Tibial artery (tissue), 4 donors: ENCODE measurements around the gene WDR5.

Experiments used
- DNase-seq, 2 donors: peaks; one replicate each; pipeline ENCODE4 v3.0.0-alpha.2; 2019
- H3K27ac ChIP-seq, 2 donors: fragments of 200-600 bp; sonication (generic) in 1 of 2; 1 replicate in 1 of 2; 2 replicates in 1 of 2; pipeline ENCODE4 v1.5.1; 2018 to 2019; ENCODE audit warnings: mild to moderate bottlenecking in 1 of 2
- H3K27me3 ChIP-seq, 2 donors: fragments of 200-600 bp; sonication (generic) in 1 of 2; one replicate each; pipeline versions ENCODE4 v1.5.1 to v1.6.0; 2016 to 2019
- H3K36me3 ChIP-seq, 3 donors: fragments of 200-600 bp; sonication (generic) in 2 of 3; one replicate each; pipeline ENCODE4 v1.5.1; 2016 to 2019; ENCODE audit warnings: mild to moderate bottlenecking in 2 of 3
- H3K4me1 ChIP-seq, 4 donors: fragments of 200-600 bp; sonication (generic) in 2 of 4; 1 replicate in 3 of 4; 2 replicates in 1 of 4; pipeline ENCODE4 v1.5.1; 2016 to 2019
- H3K4me3 ChIP-seq, 2 donors: fragments of 200-600 bp; sonication (generic) in 1 of 2; 1 replicate in 1 of 2; 2 replicates in 1 of 2; pipeline ENCODE4 v1.5.1; 2018 to 2019; ENCODE audit warnings: mild to moderate bottlenecking in 2 of 2
- H3K9me3 ChIP-seq, 3 donors: fragments of 200-600 bp; sonication (generic) in 1 of 3; one replicate each; pipeline ENCODE4 v1.5.1; 2016 to 2019
- intact Hi-C: fragments of 100-400 bp; cut with DNase I; formaldehyde crosslinking; loops from one replicate; pipeline ENCODE4 v1.15.0; 2023; ENCODE audit warnings: low total_unique reads
- TF ChIP-seq, protein P1 (sequence below), 2 experiments: fragments of 200-600 bp in 1 of 2; fragments of 450-650 bp in 1 of 2; IDR thresholded peaks; one replicate each; pipeline ENCODE4 v1.5.1; 2017 to 2019; ENCODE audit warnings: antibody characterized with exemption in 2 of 2, mild to moderate bottlenecking in 1 of 2, moderate library complexity in 1 of 2

Gene WDR5

DNA sequence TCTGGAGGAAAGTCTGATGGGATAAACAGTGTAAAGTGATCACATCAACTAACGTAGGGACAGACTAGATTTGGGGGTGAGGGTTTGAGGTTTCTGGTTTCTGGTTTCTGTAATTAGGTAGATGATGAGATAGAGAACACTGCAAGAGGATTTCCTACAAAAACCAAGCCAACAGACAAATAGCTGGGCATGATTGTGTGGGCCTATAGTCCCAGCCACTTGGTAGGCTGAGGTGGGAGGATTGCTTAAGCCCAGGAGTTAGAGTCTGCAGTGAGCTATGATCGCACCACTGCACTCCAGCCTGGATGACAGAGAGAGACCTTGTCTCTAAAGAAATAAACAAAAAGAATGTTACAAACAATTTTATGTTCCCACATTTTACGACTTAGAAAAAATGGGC lies 62.9 kb downstream of the WDR5 start:
- TF ChIP-seq, protein P1, sequence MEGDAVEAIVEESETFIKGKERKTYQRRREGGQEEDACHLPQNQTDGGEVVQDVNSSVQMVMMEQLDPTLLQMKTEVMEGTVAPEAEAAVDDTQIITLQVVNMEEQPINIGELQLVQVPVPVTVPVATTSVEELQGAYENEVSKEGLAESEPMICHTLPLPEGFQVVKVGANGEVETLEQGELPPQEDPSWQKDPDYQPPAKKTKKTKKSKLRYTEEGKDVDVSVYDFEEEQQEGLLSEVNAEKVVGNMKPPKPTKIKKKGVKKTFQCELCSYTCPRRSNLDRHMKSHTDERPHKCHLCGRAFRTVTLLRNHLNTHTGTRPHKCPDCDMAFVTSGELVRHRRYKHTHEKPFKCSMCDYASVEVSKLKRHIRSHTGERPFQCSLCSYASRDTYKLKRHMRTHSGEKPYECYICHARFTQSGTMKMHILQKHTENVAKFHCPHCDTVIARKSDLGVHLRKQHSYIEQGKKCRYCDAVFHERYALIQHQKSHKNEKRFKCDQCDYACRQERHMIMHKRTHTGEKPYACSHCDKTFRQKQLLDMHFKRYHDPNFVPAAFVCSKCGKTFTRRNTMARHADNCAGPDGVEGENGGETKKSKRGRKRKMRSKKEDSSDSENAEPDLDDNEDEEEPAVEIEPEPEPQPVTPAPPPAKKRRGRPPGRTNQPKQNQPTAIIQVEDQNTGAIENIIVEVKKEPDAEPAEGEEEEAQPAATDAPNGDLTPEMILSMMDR (IDR thresholded peaks at IDR 0.05): no peak
- no peak overlapping the region for H3K27ac ChIP-seq
- no peak overlapping the region for H3K4me3 ChIP-seq
- no peak for DNase-seq
- intact Hi-C loops: no loop called here
- no peaks in the 10 kb centered on the region for H3K4me1 ChIP-seq
- peaks cover 0 to 30% (median 7%) of the 10 kb centered on the region in 3 donors for H3K9me3 ChIP-seq
- H3K36me3 ChIP-seq: peaks cover 0 to 3% (median 0%) of the 10 kb centered on the region in 3 donors
- H3K27me3 ChIP-seq: peaks cover 0 to 20% of the 10 kb centered on the region in 2 donors

DNA sequence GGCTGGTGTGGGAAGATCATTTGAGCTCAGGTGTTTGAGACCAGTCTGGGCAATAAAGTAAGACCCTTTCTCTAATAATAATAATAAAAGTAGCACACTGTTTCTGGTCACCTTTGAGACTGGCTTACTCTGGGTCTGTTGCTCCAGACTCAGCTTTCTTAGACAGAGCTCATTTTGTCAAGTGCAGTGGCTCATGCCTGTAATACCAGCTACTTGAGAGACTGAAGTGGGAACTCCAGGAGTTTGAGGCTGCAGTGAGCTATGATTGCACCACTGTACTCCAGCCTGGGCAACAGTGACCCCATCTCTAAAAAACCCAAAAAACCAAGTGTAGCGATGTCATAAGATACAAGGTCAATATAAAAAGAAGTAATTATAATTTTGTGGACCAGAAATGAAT lies 64.8 kb downstream of the WDR5 start:
- DNase-seq: no peak

DNA sequence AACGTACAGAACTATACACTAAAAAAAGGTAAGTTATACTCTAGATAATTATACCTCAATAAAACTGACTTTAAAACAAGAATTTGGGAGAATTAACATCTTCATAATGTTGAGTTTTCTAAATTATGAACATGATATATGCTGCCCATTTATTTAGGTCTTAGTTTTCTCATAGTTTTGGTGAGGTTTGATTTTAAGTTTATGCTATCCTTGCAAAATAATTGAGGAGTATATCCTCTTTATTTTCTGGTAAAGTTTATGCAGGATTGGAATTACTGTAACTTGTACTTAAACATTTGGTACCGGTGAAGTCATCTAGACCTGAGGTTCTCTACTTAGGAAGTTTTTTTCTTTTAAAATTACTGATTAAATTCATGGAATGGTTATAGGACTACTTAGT lies 67.3 kb downstream of the WDR5 start:
- H3K4me1 ChIP-seq: no peaks in the 10 kb centered on the region
- intact Hi-C loops: no loop called here
- DNase-seq: no peak
- TF ChIP-seq, protein P1 (IDR thresholded peaks at IDR 0.05): no peak
- H3K27ac ChIP-seq: no peak overlapping the region
- H3K4me3 ChIP-seq: no peak overlapping the region
- H3K9me3 ChIP-seq: peaks cover 0 to 35% (median 16%) of the 10 kb centered on the region in 3 donors
- peaks cover 0 to 16% of the 10 kb centered on the region in 2 donors for H3K27me3 ChIP-seq
- peaks cover 0 to 3% (median 0%) of the 10 kb centered on the region in 3 donors for H3K36me3 ChIP-seq

More for the DNA sequence above, 64.8 kb downstream of the WDR5 start:
- Histone ChIP-seq H3K4me1 (no peaks in the 10 kb centered on the region), H3K27ac (no peak overlapping the region), H3K27me3 (peaks cover 0 to 20% of the 10 kb centered on the region in 2 donors), H3K9me3 (peaks cover 0 to 35% (median 16%) of the 10 kb centered on the region in 3 donors), H3K4me3 (no peak overlapping the region), H3K36me3 (peaks cover 0 to 3% (median 0%) of the 10 kb centered on the region in 3 donors)
- TF ChIP-seq, protein P1 (IDR thresholded peaks at IDR 0.05): no peak
- intact Hi-C loops: no loop called here

DNA sequence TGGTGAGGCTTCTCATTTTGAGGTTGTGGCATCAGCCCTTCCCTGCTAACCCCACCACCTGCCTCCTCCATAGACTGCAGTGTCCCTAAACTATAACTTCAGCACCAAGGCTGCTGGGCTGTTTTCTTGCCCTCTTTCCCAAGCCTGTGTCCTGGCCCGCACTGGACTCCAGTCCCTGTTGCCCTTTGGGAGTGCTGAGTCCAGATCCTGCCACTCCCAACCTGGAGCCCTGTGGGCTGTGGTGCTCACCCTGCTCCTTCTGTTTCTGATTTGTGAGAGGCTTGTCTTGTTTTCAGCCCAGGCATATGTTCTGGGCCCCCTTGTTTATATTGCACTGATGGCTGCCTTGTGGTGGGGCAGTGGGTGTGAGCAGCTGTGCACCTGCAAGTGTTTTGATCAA lies 68.2 kb downstream of the WDR5 start:
- no peak overlapping the region for H3K27ac ChIP-seq
- TF ChIP-seq, protein P1 (IDR thresholded peaks at IDR 0.05): no peak
- H3K27me3 ChIP-seq: peaks cover 0 to 16% of the 10 kb centered on the region in 2 donors
- no peak overlapping the region for H3K4me3 ChIP-seq
- peaks cover 0 to 35% (median 16%) of the 10 kb centered on the region in 3 donors for H3K9me3 ChIP-seq
- no peaks in the 10 kb centered on the region for H3K4me1 ChIP-seq
- intact Hi-C loops: no loop called here
- no peak for DNase-seq
- H3K36me3 ChIP-seq: peaks cover 0 to 3% (median 0%) of the 10 kb centered on the region in 3 donors

DNA sequence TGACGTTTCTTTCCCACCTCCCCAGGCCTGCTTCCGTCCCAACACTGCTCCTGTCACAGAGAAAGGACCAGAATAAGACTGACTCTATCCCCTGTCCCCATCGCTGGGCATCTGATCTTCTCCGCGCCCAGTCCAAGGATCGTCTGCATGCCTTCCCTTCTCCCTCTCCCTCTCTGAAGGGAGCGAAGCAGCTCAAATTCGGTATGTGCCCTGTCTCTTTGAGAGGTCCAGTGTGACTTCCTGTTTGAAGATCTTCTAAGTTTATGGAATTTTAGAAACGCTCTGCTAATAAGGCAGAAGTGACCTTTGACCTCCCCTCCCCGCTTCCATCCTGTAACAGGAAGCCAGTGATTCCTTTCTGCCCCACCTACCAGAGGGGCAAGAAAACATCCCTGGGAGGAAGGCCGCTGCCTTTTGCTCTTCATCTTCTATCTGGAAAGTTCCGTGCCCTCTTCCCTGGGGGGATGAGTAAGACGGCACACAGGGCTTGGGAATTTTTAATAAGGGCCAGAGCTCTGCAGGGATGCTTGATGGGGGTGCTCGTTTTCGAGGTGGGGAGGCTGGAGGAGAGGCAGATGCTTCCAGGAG lies 69.2 kb downstream of the WDR5 start:
- DNase-seq: no peak
- no peak overlapping the region for H3K4me3 ChIP-seq
- peaks cover 0 to under 1% (median 0%) of the 10 kb centered on the region in 4 donors for H3K4me1 ChIP-seq
- TF ChIP-seq, protein P1 (IDR thresholded peaks at IDR 0.05): no peak
- no peak overlapping the region for H3K27ac ChIP-seq
- intact Hi-C loops: no loop called here
- peaks cover 0 to 3% (median 0%) of the 10 kb centered on the region in 3 donors for H3K36me3 ChIP-seq
- peaks cover 0 to 16% of the 10 kb centered on the region in 2 donors for H3K27me3 ChIP-seq
- H3K9me3 ChIP-seq: peaks cover 0 to 35% (median 16%) of the 10 kb centered on the region in 3 donors
